Measurements from ENCODE around the gene VPS51. TPM values are rescaled to one million over a fixed set of nuclear protein-coding genes. Genes with fewer than 3 reads are reported as not detected.

Gene VPS51
- total and polyA plus RNA-seq, 2 of the 4 experiments (the other 2 are of a cell fraction), result 56.3 to 113 TPM

DNA sequence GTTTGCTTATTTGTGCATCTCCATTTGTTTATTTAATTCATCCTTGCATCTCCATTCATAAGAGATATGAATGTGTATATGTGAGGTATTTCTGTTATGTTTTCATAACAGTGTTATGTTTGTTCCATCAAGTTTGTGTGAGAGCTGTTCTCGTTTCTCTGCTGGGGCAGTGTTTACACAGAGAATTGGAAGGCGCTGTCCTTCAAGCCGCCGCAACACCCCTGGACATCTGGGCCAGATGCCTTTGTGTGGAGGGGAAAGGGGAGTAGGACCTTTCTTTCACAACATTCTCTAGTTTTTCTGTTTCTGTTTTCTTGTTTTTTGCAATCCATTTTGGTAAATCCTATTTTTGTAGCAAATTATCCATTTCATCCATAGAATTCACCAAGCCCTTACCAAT lies 8.6 kb downstream of the VPS51 start:
- Histone ChIP-seq H3K79me1 (ENCODE audit: low read depth in 1 of 2, low read length in 2 of 2) (peaks cover 12 to 42% of the 10 kb centered on the region in 2 experiments), H3K27ac (ENCODE audit: insufficient read depth, low read length) (no peak overlapping the region), H3K9me3 (ENCODE audit: control insufficient read depth, insufficient read depth, low read length) (no peaks in the 10 kb centered on the region), H4K8ac (ENCODE audit: low read depth in 2 of 2, low read length in 2 of 2) (no peak overlapping the region), H3K18ac (ENCODE audit: low read depth, low read length) (no peak overlapping the region), H2BK15ac (ENCODE audit: low read depth, low read length) (no peak overlapping the region), H3K4me1 (ENCODE audit: control insufficient read depth, insufficient read depth, low read length) (peaks cover 4% of the 10 kb centered on the region), H3K27me3 (ENCODE audit: control insufficient read depth, insufficient read depth, low read length) (no peaks in the 10 kb centered on the region), H3K23ac (ENCODE audit: low read depth, low read length) (no peak overlapping the region), H3K14ac (replicated peaks; ENCODE audit: low read depth, low read length) (no peak overlapping the region), H2AK5ac (ENCODE audit: low read depth, low read length) (no peak overlapping the region), H4K91ac (ENCODE audit: insufficient read depth, low read depth, low read length) (no peak overlapping the region), H2BK20ac (ENCODE audit: low read depth, low read length) (no peak overlapping the region), H4K20me1 (ENCODE audit: insufficient read depth, low read length) (peaks cover 3% of the 10 kb centered on the region; the same call in 1 of the 2 replicates), H3K36me3 (ENCODE audit: control insufficient read depth, insufficient read depth, low read length) (peaks cover 11% of the 10 kb centered on the region), H2BK5ac (ENCODE audit: low read depth, low read length, poor library complexity, severe bottlenecking) (no peak overlapping the region), H2AK9ac (replicated peaks; ENCODE audit: low read depth, low read length, poor library complexity) (no peak overlapping the region), H3K4me2 (ENCODE audit: low read depth, low read length) (no peak overlapping the region), H2BK120ac (ENCODE audit: low read depth, low read length) (no peak overlapping the region), H3K4ac (ENCODE audit: low read depth, low read length) (no peak overlapping the region), H3K9ac (ENCODE audit: low read depth, low read length) (no peak overlapping the region), H4K5ac (ENCODE audit: low read depth, low read length) (no peak overlapping the region), H2AFZ (replicated peaks; ENCODE audit: low read length, poor library complexity) (no peak overlapping the region), H3K56ac (ENCODE audit: extremely low read depth, insufficient read depth, low read length) (no peak overlapping the region), H3K4me3 (ENCODE audit: insufficient read depth, low read depth, low read length) (no peak overlapping the region), H3K9me1 (ENCODE audit: insufficient read depth, low read length) (peaks cover 11% of the 10 kb centered on the region)
- dilution Hi-C loops (cut with HindIII; ENCODE audit: low sequenced_read_pairs, unreplicated experiment), result no loop called here
- in situ Hi-C loops (cut with MboI; ENCODE audit: low sequenced_read_pairs), result no loop called here
- no TSS peak for BruUV-seq (replicated peaks)
- intact Hi-C loops (cut with micrococcal nuclease), result no loop called here
- CTCF ChIA-PET, result no interaction called here
- DNase-seq (no peak), ATAC-seq (ENCODE audit: low read depth) (no peak; the same call in 1 of the 2 replicates)
- TF ChIP-seq MXI1 (IDR thresholded peaks at IDR 0.05; ENCODE audit: borderline replicate concordance, low read depth, low read length) (no peak), POLR2A (IDR thresholded peaks at IDR 0.05; ENCODE audit: low read depth, low read length) (no peak), CHD1 (IDR thresholded peaks at IDR 0.05; ENCODE audit: low read depth, low read length) (no peak), NFE2L2 (IDR thresholded peaks at IDR 0.05; ENCODE audit: low read depth, low read length) (no peak), BHLHE40 (IDR thresholded peaks at IDR 0.05; ENCODE audit: low read depth, low read length) (no peak), RFX5 (IDR thresholded peaks at IDR 0.05; ENCODE audit: low read depth, low read length) (no peak), MAZ (IDR thresholded peaks at IDR 0.05; ENCODE audit: borderline replicate concordance, low read depth, low read length) (no peak), RAD21 (IDR thresholded peaks at IDR 0.05; ENCODE audit: low read length) (no peak)
- TF ChIP-seq, protein P1, sequence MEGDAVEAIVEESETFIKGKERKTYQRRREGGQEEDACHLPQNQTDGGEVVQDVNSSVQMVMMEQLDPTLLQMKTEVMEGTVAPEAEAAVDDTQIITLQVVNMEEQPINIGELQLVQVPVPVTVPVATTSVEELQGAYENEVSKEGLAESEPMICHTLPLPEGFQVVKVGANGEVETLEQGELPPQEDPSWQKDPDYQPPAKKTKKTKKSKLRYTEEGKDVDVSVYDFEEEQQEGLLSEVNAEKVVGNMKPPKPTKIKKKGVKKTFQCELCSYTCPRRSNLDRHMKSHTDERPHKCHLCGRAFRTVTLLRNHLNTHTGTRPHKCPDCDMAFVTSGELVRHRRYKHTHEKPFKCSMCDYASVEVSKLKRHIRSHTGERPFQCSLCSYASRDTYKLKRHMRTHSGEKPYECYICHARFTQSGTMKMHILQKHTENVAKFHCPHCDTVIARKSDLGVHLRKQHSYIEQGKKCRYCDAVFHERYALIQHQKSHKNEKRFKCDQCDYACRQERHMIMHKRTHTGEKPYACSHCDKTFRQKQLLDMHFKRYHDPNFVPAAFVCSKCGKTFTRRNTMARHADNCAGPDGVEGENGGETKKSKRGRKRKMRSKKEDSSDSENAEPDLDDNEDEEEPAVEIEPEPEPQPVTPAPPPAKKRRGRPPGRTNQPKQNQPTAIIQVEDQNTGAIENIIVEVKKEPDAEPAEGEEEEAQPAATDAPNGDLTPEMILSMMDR (conservative IDR thresholded peaks at IDR 0.05; ENCODE audit: low read depth, low read length), result no peak
- TF ChIP-seq, protein P2, sequence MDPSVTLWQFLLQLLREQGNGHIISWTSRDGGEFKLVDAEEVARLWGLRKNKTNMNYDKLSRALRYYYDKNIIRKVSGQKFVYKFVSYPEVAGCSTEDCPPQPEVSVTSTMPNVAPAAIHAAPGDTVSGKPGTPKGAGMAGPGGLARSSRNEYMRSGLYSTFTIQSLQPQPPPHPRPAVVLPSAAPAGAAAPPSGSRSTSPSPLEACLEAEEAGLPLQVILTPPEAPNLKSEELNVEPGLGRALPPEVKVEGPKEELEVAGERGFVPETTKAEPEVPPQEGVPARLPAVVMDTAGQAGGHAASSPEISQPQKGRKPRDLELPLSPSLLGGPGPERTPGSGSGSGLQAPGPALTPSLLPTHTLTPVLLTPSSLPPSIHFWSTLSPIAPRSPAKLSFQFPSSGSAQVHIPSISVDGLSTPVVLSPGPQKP (IDR thresholded peaks at IDR 0.05; ENCODE audit: borderline replicate concordance, low read depth, low read length), result no peak
- POLR2A ChIA-PET (ENCODE audit: unreplicated experiment), result no interaction called here
- WGBS, 2 experiments (ENCODE audit: extremely low coverage in 2 of 2, insufficient read length in 1 of 2), result no CpG with 5 or more reads among the region's 4 CpGs

All from IMR-90 (cell line).